Bronchial epithelial cell (primary cell): ENCODE measurements around the gene KRT6C. TPM values are rescaled to one million over a fixed set of nuclear protein-coding genes. Genes with fewer than 3 reads are reported as not detected.

Experiments
- DNase-seq: peaks from one replicate; pipeline ENCODE4 v3.0.0-alpha.2; 2010; ENCODE audit warnings: low read depth
- FAIRE-seq: peaks from 2 replicates; lab custom pipeline; 2011; peaks lifted over from hg19 to GRCh38; lab: Jason Lieb, UNC
- H3K27me3 ChIP-seq: 2 replicates; pipeline ENCODE4 v1.5.1; 2011; ENCODE audit warnings: low read length; ENCODE audit not compliant: control insufficient read depth, insufficient read depth
- H3K36me3 ChIP-seq: 2 replicates; pipeline ENCODE4 v1.5.1; 2011; ENCODE audit warnings: low read length; ENCODE audit not compliant: control insufficient read depth, insufficient read depth
- H3K4me3 ChIP-seq: 2 replicates; pipeline ENCODE4 v1.5.1; 2011; ENCODE audit warnings: mild to moderate bottlenecking, low read depth, low read length, control low read depth
- CTCF ChIP-seq: IDR thresholded peaks from 2 replicates; pipeline ENCODE4 v1.5.1; 2011; ENCODE audit warnings: mild to moderate bottlenecking, moderate library complexity, low read length, control low read depth, inconsistent platforms; ENCODE audit not compliant: insufficient read depth, severe bottlenecking
- total RNA-seq: library from RNA; depleted of rRNA; stranded (reverse); fragments of >200 nt; gene quantifications from 2 replicates; pipeline ENCODE4 v1.2.1, GENCODE V29; 2014

The KRT6C gene
- total RNA-seq, 1 donor from 2014 or later = 16.8 TPM

GRCh38 chr12:52432559-52433207 lies 40.9 kb downstream of the KRT6C start:
- Histone ChIP-seq H3K36me3 (no peaks in the 10 kb centered on the region), H3K27me3 (no peaks in the 10 kb centered on the region), H3K4me3 (no peak overlapping the region)
- peak; percentile 89 for FAIRE-seq
- TF ChIP-seq CTCF = no peak
- DNase-seq = no peak

GRCh38 chr12:52428121-52428520 lies 45.5 kb downstream of the KRT6C start:
- no peak overlapping the region for H3K4me3 ChIP-seq
- FAIRE-seq (no peak), DNase-seq (no peak)
- H3K36me3 ChIP-seq = no peaks in the 10 kb centered on the region
- no peak for TF ChIP-seq CTCF
- no peaks in the 10 kb centered on the region for H3K27me3 ChIP-seq

DNA sequence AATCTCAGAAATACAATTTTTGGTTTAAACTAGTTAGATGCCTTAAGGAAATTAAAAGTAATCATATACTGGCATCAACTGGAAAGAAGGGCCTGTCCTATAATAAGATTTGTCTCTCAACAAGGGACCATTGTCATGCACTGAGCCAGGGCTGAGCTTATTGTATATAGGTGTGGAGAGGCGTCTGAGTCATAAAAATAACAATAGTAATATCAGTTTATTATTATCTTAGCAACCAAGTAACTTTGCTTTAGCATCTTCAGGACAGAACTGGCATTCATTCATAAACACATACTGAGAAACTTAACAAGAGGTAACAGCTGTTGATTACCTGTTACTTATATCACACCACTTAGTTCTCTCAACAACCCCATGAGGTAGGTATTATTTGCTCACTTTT lies 46.5 kb downstream of the KRT6C start:
- H3K4me3 ChIP-seq = no peak overlapping the region
- FAIRE-seq (no peak), DNase-seq (peak; percentile 79)
- no peak for TF ChIP-seq CTCF
- H3K36me3 ChIP-seq = no peaks in the 10 kb centered on the region
- H3K27me3 ChIP-seq = no peaks in the 10 kb centered on the region

GRCh38 chr12:52426034-52426433 lies 47.6 kb downstream of the KRT6C start:
- FAIRE-seq = no peak
- no peak for DNase-seq
- Histone ChIP-seq H3K4me3 (no peak overlapping the region), H3K36me3 (no peaks in the 10 kb centered on the region), H3K27me3 (no peaks in the 10 kb centered on the region)
- no peak for TF ChIP-seq CTCF

- no peak overlapping the region for H3K4me3 ChIP-seq
- FAIRE-seq (no peak), DNase-seq (no peak)
- H3K27me3 ChIP-seq = no peaks in the 10 kb centered on the region
- H3K36me3 ChIP-seq = no peaks in the 10 kb centered on the region
- TF ChIP-seq CTCF = no peak
Measured at GRCh38 chr12:52425466-52425865, 48.1 kb downstream of the KRT6C start.
